Measurements from ENCODE around the gene RPS16.

GRCh38 chr19:39399668-39400050, 36.1 kb downstream of the RPS16 start:
- TF ChIP-seq, protein P1, sequence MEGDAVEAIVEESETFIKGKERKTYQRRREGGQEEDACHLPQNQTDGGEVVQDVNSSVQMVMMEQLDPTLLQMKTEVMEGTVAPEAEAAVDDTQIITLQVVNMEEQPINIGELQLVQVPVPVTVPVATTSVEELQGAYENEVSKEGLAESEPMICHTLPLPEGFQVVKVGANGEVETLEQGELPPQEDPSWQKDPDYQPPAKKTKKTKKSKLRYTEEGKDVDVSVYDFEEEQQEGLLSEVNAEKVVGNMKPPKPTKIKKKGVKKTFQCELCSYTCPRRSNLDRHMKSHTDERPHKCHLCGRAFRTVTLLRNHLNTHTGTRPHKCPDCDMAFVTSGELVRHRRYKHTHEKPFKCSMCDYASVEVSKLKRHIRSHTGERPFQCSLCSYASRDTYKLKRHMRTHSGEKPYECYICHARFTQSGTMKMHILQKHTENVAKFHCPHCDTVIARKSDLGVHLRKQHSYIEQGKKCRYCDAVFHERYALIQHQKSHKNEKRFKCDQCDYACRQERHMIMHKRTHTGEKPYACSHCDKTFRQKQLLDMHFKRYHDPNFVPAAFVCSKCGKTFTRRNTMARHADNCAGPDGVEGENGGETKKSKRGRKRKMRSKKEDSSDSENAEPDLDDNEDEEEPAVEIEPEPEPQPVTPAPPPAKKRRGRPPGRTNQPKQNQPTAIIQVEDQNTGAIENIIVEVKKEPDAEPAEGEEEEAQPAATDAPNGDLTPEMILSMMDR (IDR thresholded peaks at IDR 0.05): no peak
- TF ChIP-seq POLR2A (IDR thresholded peaks at IDR 0.05; ENCODE audit: low read depth) (no peak), POLR2AphosphoS5 (IDR thresholded peaks at IDR 0.05) (no peak)

Measured in esophagus muscularis mucosa (tissue), 3 donors.